NCI-H1417 (cell line): ENCODE measurements around the gene SLIT1.

Experiments used
- DNase-seq, 3 experiments: peaks; one replicate each; lab custom pipeline; 2025; lab: John Stamatoyannopoulos, UW

The SLIT1 gene

GRCh38 chr10:97115846-97116245, 69.9 kb downstream of the SLIT1 start:
- no peak for DNase-seq

DNA sequence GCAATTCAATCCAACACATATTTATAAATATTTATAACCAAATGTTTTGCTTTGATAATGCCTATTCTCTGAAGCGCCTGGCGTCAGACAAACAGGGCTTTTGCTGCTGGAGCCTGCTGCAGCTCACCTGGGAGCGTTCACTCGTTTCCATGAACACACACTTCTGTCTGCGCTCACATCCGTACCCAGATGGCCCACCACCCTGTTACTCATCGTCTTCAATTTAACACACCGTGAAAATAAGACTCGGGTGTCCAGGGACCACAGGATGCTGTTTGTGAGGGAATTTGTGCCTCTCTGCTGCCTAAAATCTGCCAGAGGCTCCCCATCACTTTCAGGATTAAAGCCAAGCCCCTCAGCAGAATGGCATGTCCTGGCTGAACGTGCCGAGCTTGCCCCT, 74.1 kb downstream of the SLIT1 start:
- DNase-seq, result no peak

GRCh38 chr10:97109547-97109946, 76.2 kb downstream of the SLIT1 start:
- DNase-seq, result peak; percentile 58 to 84 (median 84)

GRCh38 chr10:97107551-97107950, 78.2 kb downstream of the SLIT1 start:
- DNase-seq, result no peak

- no peak for DNase-seq
Measured at GRCh38 chr10:97106207-97106606, 79.6 kb downstream of the SLIT1 start.

DNA sequence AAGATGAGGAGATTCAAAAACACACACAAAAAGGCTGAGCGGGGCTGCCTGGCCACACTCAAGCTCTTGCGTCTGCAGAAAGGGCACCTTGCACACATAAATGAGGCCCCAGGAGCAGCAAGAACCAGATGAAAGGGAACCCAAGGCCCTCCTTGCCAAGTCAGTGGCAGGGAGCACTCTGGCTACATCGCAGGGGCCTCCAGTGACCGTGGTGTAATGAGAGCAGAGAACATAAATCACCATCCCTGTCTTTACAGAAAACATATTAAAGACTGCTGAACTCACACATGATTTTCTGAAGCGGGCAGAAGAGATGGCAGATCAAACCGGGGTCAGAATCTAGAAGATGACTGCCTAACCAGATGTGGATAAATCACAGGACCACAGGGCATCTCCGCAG, 80.5 kb downstream of the SLIT1 start:
- DNase-seq, result no peak

DNA sequence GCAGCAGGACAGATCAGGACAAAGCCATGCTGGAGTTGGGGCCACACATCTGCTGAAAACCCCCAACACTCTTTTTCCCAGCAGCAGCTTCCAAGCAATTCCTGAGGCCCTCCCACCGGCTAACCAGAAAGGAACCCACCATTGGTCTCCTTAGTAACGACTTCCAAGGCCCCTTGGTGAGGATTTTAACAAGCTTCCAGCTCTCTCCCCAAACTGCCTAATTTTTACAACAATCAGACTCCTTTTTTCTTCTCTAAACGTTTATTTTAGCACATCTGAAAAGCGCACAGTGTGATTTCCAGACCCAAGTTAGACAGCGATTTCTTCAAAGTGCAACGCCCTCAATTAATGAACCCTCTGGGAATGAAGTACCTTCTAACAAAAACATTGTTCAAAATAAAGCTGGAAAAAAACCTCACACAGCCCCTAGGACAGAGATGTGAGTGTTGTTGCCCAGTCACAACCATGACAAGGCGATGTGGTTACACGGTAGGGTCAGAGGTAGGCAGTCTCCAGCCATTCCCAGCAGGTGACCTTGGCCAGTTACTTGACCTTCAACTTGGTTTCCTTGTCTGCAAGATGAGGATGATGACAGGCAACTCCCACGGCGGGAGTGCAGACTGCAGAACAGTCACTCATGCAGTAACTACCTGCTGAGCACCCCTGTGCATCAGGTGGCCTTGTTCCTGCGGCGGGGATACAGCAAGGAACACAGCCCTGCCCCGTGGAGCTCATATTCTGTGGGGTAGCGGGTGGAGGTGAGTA, 82.3 kb downstream of the SLIT1 start:
- DNase-seq, result no peak

DNA sequence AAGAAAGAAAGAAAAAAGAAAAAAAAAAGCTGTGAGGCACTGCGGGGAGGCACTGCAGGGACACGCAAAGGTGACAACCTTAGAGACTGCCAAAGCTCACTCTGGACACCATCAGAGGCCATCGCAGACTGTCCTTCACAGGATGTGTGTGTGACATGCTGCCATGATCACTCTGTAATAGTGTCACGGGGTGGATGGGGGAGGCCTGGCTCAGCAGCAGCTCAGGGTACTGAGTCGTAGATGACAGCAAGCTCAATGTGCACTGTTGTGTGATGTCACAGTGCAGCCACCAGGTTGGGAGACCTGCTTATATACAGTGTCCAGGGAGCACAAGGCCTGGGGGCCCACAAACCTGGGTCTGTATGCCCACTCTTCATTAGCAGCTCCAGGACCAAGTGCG, 83.3 kb downstream of the SLIT1 start:
- no peak for DNase-seq

GRCh38 chr10:97101166-97101940, 84.4 kb downstream of the SLIT1 start:
- DNase-seq, result no peak

DNA sequence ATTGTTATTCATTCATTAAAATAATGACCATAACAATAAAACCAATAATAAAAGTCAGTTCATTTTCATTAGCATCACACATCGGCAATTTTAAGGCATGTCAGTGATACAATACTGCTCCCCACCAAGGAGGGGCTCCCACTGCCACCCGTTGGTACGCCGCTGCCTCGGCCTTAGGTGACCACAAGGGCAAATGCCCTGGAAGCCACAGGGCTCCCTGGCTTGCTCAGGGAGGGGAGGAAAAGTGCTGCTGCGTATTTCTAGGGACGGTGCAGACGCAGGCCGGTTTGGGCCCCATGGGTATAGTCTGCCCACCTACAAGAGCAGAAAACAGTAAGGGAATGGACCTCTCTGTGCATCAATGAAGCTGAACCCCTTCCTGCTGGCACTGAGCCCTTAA, 85.1 kb downstream of the SLIT1 start:
- DNase-seq, result no peak

DNA sequence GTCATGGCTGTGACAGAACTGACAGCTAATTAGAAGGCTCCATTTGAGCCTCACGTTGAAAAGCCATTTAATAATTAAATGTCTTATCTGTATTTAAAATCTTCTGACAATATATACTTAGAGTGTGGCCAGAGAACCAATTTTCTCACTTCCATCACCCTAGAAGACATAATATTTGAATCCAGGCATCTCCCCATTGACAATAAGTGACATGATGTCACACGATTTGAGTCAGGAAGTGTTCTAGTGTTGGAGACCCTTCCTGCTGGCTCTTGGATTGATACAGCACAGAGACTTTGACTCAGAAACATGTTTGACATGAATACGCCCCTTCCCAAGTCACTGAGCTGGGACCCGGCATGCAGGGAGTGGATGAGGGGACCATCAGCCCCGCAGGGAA, 85.9 kb downstream of the SLIT1 start:
- no peak for DNase-seq

DNA sequence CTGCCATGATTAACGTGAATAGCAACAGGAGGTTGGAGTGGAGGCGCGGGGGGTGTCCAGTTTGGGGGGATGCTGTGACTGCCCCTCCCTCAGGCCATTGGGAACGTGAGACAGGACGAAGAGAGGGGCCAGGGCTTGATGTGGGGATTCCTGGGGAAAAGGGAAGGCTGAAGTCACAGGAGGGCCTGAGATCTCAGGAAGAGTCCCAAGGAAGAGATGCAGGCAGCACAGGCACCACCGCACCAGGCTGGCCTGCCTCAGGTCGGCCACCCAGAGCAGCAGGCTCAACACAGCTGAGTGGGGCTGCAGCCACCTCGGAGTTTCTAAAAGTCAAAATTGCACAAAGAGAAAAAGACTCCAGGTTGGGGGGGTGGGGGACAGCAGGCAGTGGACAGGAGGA, 86.7 kb downstream of the SLIT1 start:
- DNase-seq, result no peak

DNA sequence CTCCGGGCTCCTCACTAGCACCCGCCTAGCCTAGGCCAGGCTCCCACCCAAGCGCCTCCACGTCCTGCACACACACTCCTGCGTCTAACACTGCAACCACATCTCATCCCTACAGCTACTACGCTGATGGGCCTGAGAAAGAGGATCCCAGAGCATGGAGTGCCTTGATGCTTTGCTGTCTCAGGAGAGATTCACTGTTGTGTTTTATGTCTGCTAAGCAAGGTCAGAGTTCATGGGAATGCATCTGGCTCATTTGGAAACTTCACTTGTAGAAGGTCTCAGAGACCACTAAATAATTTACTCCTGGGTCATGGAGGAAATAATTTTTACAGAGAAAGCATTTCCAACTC, 88.7 kb downstream of the SLIT1 start:
- DNase-seq, result no peak

DNA sequence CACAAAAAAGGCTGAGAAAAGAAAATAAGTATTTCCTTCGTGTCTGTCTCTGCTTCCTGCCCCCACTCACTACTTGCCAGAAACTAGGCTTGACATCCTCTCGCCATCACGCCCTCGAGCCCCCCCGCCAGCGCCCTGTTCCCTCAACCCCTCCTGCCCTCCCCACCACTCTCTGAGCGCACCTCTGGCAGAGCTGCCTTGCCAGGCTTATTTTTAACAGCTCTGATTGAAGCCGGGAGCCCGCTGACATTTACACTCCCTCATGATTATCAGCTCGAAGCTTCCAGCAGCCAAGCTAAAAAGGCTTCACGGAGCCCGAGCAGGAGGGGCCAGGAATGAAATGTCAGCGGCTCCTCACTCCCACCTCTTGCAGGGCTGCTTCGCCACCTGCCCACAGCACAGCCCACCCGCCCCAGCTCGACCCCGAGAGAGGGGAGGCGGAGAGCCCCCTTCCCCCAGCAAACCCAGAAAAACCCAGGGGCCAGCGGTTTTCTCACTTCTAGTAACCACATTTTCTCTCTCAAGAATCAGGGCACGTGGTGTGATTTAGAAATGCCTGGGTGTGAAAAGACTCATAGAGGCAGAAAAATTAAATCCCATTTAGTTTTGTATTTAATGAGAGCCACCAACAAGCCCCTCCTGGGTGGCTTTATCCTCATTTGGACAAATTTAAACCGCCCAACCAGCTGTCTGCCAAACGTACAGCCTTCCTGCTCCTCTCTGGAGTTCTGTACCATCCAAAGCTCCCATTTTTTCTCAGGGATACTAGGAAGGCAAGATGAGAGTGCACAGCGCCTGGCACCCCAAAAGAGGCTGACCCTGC, 89.3 kb downstream of the SLIT1 start:
- peak in 1 of 3 experiments; percentile 57 for DNase-seq

- peak in 2 of 3 experiments; percentile 11 to 56 for DNase-seq
Measured at GRCh38 chr10:97095701-97096260, 90.0 kb downstream of the SLIT1 start.

DNA sequence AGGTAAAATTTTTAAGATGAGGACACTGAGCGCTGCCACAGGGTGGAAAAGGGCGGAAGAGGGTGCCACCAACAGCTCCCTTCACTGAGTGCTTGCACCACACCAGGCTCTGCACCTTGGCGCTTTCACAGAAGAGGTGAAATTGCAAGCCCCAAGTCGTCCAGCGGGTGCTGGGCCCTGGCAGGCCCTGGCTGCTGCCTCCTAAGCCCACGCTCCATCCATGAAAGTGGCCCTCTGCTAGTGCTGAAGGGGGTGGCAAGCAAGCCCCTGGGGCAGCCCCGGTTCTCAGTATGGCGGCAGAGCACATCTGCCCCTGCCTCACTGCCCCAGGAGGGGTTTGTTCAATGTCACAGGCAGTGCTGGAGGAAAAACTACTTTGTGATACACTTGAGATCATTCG, 95.1 kb downstream of the SLIT1 start:
- DNase-seq, result no peak

- DNase-seq, result no peak
Measured at GRCh38 chr10:97090035-97090434, 95.7 kb downstream of the SLIT1 start.

DNA sequence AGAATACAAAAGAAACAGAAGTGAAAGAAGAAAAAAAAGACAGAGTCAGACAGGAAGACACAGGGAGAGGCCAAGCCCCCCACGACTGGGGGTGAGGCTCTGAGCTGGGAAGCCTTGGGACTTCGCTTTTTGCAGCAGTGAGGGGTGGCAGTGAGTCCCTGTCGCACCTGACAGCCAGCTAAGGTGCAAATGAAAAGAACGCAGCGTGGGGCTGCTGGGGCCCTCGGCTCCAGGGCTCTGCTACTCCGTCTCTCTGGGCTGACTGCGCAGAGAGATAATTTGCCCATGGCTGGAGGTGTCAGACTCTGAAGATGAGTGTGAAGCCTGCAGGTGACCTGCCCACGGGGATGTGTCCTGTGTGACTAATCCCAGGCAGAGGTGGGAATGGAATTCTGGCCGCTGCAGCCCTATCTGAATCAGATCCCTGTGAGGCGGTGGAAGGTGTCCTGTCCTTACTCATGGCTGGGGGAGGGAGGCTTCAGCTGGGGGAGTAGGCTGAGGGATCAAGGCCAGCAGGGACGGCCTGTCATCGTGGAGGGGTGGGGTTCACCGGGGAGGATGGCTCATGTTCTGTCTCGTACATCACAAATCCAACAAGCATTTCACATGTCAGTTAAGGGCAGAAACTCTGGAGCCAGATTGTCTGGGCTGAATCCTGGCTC, 96.4 kb downstream of the SLIT1 start:
- no peak for DNase-seq

- peak in 2 of 3 experiments; percentile 4 to 6 for DNase-seq
Measured at GRCh38 chr10:97087296-97087695, 98.5 kb downstream of the SLIT1 start.

DNA sequence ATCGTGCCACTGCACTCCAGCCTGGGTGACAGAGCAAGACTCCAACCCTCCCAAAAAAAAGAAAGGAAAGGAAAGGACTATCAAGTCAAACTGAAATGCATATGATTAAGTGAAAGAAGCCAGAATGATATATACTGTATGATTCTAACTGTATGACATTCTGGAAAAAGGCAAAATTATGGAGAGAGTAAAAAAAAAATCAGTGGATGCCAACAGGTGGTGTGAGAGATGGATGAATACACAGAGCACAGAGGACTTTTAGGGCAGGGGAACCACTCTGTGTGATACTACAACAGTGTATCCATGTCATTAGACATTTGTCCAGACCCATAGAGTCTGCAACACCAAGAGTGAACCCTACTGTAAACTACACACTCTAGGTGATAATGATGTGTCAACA, 99.2 kb downstream of the SLIT1 start:
- DNase-seq, result peak in 1 of 3 experiments; percentile 35

DNA sequence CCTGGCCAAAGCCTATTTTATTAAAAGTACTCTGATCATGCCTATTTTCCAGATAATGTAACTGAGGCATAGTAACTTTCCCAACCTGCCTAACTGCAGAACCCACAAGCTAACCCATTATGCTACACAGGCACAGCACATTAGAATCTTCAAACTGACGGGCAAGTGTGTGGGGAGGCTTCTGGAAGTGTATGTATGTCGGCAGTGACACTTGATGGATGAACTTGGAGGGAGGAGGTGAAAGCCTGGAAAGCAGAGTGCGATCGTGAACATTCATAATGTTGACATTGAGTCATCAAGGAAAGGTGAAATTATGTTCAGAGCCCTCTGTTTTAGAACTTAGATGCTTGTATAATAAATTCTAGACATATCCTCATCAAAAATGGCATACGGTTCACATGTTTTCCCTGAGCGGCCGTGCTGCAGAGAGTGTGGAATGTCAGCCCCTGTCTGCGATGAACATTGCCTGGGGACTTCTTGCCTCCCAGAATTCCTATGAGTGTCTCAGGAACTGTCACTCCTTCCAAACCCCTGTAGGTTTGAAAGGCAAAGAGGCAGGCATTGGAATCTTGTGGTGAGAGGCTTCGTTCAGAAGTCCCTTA, 102.4 kb downstream of the SLIT1 start:
- DNase-seq, result no peak
